Astrocyte of the cerebellum (primary cell): ENCODE data around the gene ASPRV1.

ENCODE experiments used
- DNase-seq: peaks from one replicate; pipeline ENCODE4 v3.0.0-alpha.2; 2011; ENCODE audit warnings: low read depth
- H3K4me3 ChIP-seq: 2 replicates; pipeline ENCODE4 v1.5.1; 2011; ENCODE audit warnings: mild to moderate bottlenecking, low read depth, low read length, moderate library complexity
- in situ Hi-C: cut with HindIII; loops from 2 replicates; pipeline ENCODE4 v1.10.0; 2017; ENCODE audit warnings: low sequenced_read_pairs
- TF ChIP-seq, protein P1 (sequence below): IDR thresholded peaks from 2 replicates; pipeline ENCODE4 v1.5.1; 2012; ENCODE audit warnings: low read length, low read depth, moderate library complexity, mild to moderate bottlenecking; ENCODE audit errors: missing control alignments

The ASPRV1 gene

DNA sequence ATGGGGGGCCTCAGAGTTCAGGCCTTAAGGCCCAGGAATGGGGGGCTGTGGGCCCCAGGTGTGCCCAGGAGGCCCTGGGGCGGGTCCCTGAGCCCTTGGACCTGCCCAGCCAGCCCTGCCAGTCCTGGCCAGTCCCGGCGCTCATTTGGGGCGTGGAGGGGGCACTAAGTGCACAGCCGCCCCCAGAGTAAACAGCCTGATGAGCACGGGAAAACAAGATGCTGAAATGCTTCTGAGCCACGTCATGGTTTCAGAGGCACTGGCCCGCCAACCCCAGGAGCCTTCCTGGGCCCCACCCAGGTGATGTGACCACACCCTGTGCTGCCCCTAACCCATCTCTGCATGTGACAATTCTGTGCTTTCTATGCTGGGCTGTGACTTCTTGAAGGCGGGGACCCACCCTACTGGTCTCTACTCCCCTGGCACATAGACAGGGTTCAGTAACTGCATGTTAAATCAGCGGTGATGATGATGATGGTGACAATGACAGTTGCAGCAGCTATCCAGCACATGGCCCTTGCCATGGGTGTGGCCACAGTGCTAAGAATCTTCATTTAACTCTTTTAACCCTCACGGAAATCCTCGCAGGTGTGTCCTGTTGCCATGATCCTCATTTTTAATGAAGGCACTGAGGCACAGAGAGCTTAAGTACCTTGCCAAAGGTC is 28.1 kb upstream of the ASPRV1 start:
- TF ChIP-seq, protein P1, sequence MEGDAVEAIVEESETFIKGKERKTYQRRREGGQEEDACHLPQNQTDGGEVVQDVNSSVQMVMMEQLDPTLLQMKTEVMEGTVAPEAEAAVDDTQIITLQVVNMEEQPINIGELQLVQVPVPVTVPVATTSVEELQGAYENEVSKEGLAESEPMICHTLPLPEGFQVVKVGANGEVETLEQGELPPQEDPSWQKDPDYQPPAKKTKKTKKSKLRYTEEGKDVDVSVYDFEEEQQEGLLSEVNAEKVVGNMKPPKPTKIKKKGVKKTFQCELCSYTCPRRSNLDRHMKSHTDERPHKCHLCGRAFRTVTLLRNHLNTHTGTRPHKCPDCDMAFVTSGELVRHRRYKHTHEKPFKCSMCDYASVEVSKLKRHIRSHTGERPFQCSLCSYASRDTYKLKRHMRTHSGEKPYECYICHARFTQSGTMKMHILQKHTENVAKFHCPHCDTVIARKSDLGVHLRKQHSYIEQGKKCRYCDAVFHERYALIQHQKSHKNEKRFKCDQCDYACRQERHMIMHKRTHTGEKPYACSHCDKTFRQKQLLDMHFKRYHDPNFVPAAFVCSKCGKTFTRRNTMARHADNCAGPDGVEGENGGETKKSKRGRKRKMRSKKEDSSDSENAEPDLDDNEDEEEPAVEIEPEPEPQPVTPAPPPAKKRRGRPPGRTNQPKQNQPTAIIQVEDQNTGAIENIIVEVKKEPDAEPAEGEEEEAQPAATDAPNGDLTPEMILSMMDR: no peak
- in situ Hi-C loops: no loop called here
- no peak for DNase-seq
- no peak overlapping the region for H3K4me3 ChIP-seq

DNA sequence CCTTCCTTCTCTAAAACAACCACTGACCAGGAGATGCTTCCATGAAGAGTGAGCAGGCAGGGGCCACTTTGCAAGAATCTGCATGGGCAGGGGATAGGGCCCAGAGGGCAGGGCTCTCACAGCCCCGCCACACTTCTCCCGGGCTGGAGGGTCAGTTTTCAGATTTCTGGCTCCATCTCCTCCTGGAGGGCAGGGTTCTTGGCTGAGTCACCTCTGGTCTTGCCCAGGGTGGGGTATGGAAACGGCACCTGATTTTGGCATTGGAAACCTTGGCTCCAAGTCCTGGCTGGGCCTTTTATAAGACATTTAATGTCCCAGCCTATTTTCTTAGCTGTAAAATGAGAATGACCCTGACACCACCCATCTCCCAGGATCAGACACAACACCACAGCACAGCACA is 27.6 kb upstream of the ASPRV1 start:
- in situ Hi-C loops: no loop called here
- TF ChIP-seq, protein P1: no peak
- no peak for DNase-seq
- H3K4me3 ChIP-seq: no peak overlapping the region

DNA sequence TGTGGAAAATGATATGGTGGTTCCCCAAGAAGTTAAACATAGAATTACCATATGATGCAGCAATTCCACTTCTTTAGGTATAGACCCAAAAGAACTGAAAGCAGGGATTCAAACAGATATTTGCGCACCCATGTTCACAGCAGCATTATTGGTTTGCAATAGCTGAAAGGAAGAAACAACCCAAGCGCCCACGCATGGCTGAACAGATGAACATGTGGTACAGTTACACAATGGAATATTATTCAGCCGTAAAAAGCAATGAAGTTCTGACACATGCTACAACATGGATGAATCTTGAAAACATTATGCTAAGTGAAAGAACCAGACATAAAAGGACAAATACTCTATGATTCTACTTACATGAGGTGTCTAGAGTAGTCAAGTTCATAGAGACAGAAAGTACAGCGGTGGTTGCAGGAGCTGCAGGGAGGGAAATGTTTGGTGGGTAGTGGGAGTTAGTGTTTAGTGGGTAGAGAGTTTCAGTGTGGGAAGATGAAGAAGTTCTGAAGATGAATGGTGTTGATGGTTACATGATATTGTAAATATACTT is 26.7 kb upstream of the ASPRV1 start:
- H3K4me3 ChIP-seq: no peak overlapping the region
- in situ Hi-C loops: no loop called here
- TF ChIP-seq, protein P1: no peak
- DNase-seq: no peak

DNA sequence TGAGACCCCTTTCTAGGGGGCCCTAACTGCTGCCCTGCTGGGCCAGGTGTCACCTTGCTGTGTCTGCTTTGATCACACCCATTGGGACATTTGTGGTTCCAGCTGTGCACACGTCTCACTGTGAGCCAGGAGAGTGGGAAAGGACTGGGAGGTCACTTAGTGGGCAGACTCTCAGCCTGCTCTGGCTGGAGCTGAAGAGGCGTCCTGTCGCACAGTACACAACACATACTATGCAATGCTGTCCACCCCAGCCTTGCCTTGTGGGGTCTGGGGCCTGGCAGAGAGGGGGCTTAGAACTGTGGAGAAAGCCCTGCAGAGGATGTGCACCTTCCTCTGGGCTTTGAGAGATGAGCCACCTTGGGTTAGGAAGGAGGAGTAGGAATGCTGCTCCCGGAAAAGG is 25.3 kb upstream of the ASPRV1 start:
- DNase-seq: no peak
- no peak overlapping the region for H3K4me3 ChIP-seq
- TF ChIP-seq, protein P1: no peak
- in situ Hi-C loops: no loop called here

DNA sequence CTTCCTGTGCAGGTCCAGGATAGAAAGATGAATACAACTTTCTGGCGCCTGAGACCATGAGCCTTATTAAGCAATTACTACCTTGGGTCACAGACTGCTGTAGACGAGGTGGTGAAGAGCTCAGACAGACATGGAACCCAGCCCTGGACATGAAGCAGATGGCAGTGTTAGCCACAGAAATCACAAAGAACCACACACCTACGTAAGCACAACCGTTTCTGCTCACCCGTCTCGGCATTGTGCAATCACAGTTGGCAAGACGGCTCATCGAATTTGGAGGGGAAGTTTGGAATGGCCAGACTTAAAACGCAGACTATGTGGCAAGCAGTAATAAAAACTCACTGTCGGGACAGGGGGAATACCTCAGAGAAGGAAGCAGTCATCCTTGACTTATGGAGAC is 24.3 kb upstream of the ASPRV1 start:
- no peak for DNase-seq
- no peak overlapping the region for H3K4me3 ChIP-seq
- TF ChIP-seq, protein P1: no peak
- in situ Hi-C loops: no loop called here

DNA sequence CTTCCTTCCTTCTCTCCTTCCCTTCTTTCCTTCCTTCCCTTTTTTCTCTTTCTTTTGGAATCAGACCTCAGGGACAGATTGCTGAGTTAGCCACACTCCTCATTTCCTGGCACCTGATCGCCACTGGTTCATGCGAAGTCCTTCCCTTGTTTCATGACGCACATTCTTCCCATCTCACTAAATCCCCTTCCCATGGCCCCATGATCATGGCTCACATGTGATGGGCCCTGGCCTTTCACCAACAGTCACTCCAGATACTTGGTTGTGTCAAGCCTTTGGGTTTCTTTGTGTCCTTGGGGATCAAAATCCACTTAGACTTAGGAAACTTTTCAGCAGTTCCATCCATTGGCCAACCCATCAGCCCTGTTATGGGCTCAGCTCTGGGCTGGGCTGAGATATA is 23.8 kb upstream of the ASPRV1 start:
- no peak overlapping the region for H3K4me3 ChIP-seq
- in situ Hi-C loops: no loop called here
- DNase-seq: no peak
- TF ChIP-seq, protein P1: no peak
